K562 (cell line): ENCODE results near the gene PHF21B. TPM values are rescaled to one million over a fixed set of nuclear protein-coding genes. Genes with fewer than 3 reads are reported as not detected.

Source experiments
- BACH1 ChIP-seq: fragments of 200-800 bp; sonication (Bioruptor generic); IDR thresholded peaks from 2 replicates; pipeline ENCODE4 v1.6.1; 2016; ENCODE audit warnings: missing genetic modification characterization, missing compliant biosample characterization
- CBFA2T3 ChIP-seq: fragments of 450-650 bp; IDR thresholded peaks from 2 replicates; pipeline ENCODE4 v1.6.1; 2017
- CEBPZ ChIP-seq: fragments of 150-350 bp; IDR thresholded peaks from 2 replicates; pipeline ENCODE4 v1.6.1; 2014; ENCODE audit warnings: low read depth, mild to moderate bottlenecking, low read length, borderline replicate concordance
- CREM ChIP-seq: IDR thresholded peaks from 2 replicates; pipeline ENCODE4 v1.6.1; 2014; ENCODE audit warnings: antibody characterized with exemption, low read depth
- GATA2 ChIP-seq: sonication (generic); formaldehyde crosslinking; IDR thresholded peaks from 2 replicates; pipeline ENCODE4 v1.4.0; 2020; ENCODE audit warnings: mild to moderate bottlenecking, missing genetic modification reagents
- GTF2E2 ChIP-seq: fragments of 200-800 bp; sonication (Bioruptor generic); IDR thresholded peaks from 2 replicates; pipeline ENCODE4 v1.6.1; 2016; ENCODE audit warnings: missing genetic modification characterization, missing compliant biosample characterization
- HDAC1 ChIP-seq, 2 experiments: fragments of 450-650 bp; IDR thresholded peaks; 2 replicates each; pipeline ENCODE4 v1.6.1; 2016 to 2017; ENCODE audit warnings: inconsistent platforms in 1 of 2, mild to moderate bottlenecking in 1 of 2, moderate library complexity in 1 of 2
- HMG20B ChIP-seq: fragments of 250-450 bp; sonication (Bioruptor Pico); IDR thresholded peaks from 2 replicates; pipeline ENCODE4 v1.5.0; 2021; ENCODE audit warnings: mild to moderate bottlenecking
- HMGN3 ChIP-seq: IDR thresholded peaks from 2 replicates; pipeline ENCODE4 v1.6.1; 2011; ENCODE audit warnings: borderline replicate concordance, low read depth, mild to moderate bottlenecking, mixed read lengths, low read length; ENCODE audit not compliant: insufficient read length; ENCODE audit errors: extremely low read depth
- IFI16 ChIP-seq: fragments of 250-450 bp; sonication (Bioruptor Pico); IDR thresholded peaks from 2 replicates; pipeline ENCODE4 v2.1.2; 2022; ENCODE audit warnings: mild to moderate bottlenecking, inconsistent platforms
- KDM5B ChIP-seq: fragments of 200-600 bp; sonication (generic); IDR thresholded peaks from 2 replicates; pipeline ENCODE4 v1.6.1; 2012; ENCODE audit warnings: low read depth, mild to moderate bottlenecking, moderate library complexity, low read length, control low read depth, inconsistent platforms; ENCODE audit not compliant: insufficient replicate concordance
- NCOA6 ChIP-seq: fragments of 450-650 bp; IDR thresholded peaks from 2 replicates; pipeline ENCODE4 v1.6.1; 2017; ENCODE audit warnings: mild to moderate bottlenecking
- NFE2 ChIP-seq: IDR thresholded peaks from 2 replicates; pipeline ENCODE4 v1.6.1; 2014; ENCODE audit warnings: antibody characterized with exemption, low read depth
- PHF8 ChIP-seq: fragments of 200-600 bp; sonication (generic); IDR thresholded peaks from 2 replicates; pipeline ENCODE4 v1.6.1; 2012; ENCODE audit warnings: mixed run types, mild to moderate bottlenecking, inconsistent platforms, low read length, moderate library complexity, borderline replicate concordance
- SIX5 ChIP-seq, 2 experiments: IDR thresholded peaks; 2 replicates each; pipeline ENCODE4 v1.6.1; 2011; ENCODE audit warnings: low read length in 2 of 2, borderline replicate concordance in 1 of 2, low read depth in 1 of 2, mild to moderate bottlenecking in 1 of 2, moderate library complexity in 1 of 2; ENCODE audit not compliant: insufficient read depth in 1 of 2
- SMC3 ChIP-seq: conservative IDR thresholded peaks from 2 replicates; pipeline ENCODE4 v1.6.1; 2011; ENCODE audit warnings: low read depth, low read length, improper control_type of control experiment; ENCODE audit not compliant: insufficient read depth
- ZBTB43 ChIP-seq: sonication (generic); formaldehyde crosslinking; IDR thresholded peaks from 2 replicates; pipeline ENCODE4 v1.8.0; 2023; ENCODE audit warnings: mild to moderate bottlenecking, missing genetic modification reagents
- ZBTB5 ChIP-seq: fragments of 450-650 bp; IDR thresholded peaks from 2 replicates; pipeline ENCODE4 v1.6.1; 2017; ENCODE audit warnings: antibody characterized with exemption
- ZNF253 ChIP-seq: fragments of 250-450 bp; sonication (Bioruptor Pico); conservative IDR thresholded peaks from 2 replicates; pipeline ENCODE4 v1.6.1; 2021; ENCODE audit warnings: mild to moderate bottlenecking
- ZNF316 ChIP-seq: fragments of 450-650 bp; IDR thresholded peaks from 2 replicates; pipeline ENCODE4 v1.6.1; 2016
- ZNF507 ChIP-seq: conservative IDR thresholded peaks from 2 replicates; pipeline ENCODE4 v1.6.1; 2017; ENCODE audit warnings: missing genetic modification characterization, missing compliant biosample characterization
- ZNF551 ChIP-seq: fragments of 250-450 bp; sonication (Bioruptor Pico); IDR thresholded peaks from 2 replicates; pipeline ENCODE4 v1.5.0; 2021; ENCODE audit warnings: mild to moderate bottlenecking, moderate library complexity
- ZNF583 ChIP-seq: fragments of 250-450 bp; sonication (Bioruptor Pico); IDR thresholded peaks from 2 replicates; pipeline ENCODE4 v1.4.0; 2020
- polyA plus RNA-seq, 8 experiments: library from polyadenylated mRNA; depleted of rRNA in 4 of 8; stranded (reverse) in 5 of 8; unstranded in 3 of 8; fragments of >200 nt; fragmentation: Nextera tagmentation in 2 of 8; fragmentation: Illumina TruSeq in 1 of 8; extraction: Ambion mirVana in 2 of 8; extraction: Trizol in 1 of 8; gene quantifications; 2 replicates each; pipeline versions ENCODE4 v1.2.1 to v1.2.3, GENCODE V29; 2011 to 2014; ENCODE audit warnings: inconsistent platforms in 1 of 8, missing spikeins in 1 of 8
- total RNA-seq, 7 experiments: library from RNA; depleted of rRNA in 6 of 7; stranded (reverse); fragments of >200 nt in 6 of 7; fragmentation: Illumina TruSeq in 2 of 7; extraction: Trizol in 2 of 7; gene quantifications; 2 replicates each; pipeline versions ENCODE4 v1.2.1 to v1.2.3, GENCODE V29; 2011 to 2021; ENCODE audit warnings: low replicate concordance in 1 of 7

Gene PHF21B
- total and polyA plus RNA-seq, 9 of the 15 experiments (the other 6 are each of a cell fraction or from before 2014, with no cell fraction given), result 0.04 TPM; not detected in 8

- TF ChIP-seq ZBTB43 (CRISPR knock-in tag) (no peak), KDM5B (no peak), ZNF583 (CRISPR knock-in tag) (no peak), CBFA2T3 (no peak), CEBPZ (no peak), SMC3 (peak; percentile 67), ZNF316 (no peak), ZNF551 (no peak), NCOA6 (no peak), ZNF507 (tag) (no peak), GATA2 (no peak), SIX5 (IDR thresholded peaks at IDR 0.05; ENCODE audit: borderline replicate concordance in 1 of 2, insufficient read depth in 1 of 2, low read depth in 1 of 2, low read length in 2 of 2) (no peak), BACH1 (tag) (no peak), HDAC1 (IDR thresholded peaks at IDR 0.05) (0 out of 4 replicates have a peak, but pooled peaks of 1 of the 2 experiments have one; percentile 14), HMGN3 (no peak), CREM (peak; percentile 38; the same call in 1 of the 2 replicates), ZNF253 (CRISPR knock-in tag) (no peak), NFE2 (no peak), IFI16 (CRISPR knock-in tag) (no peak), HMG20B (CRISPR knock-in tag) (no peak), ZBTB5 (no peak), GTF2E2 (tag) (no peak), PHF8 (no peak)
Observed at GRCh38 chr22:44975427-44976262, 34.2 kb downstream of the PHF21B start (continued).
